Nasal cavity respiratory epithelium epithelial cell of viscerocranial mucosa (primary cell): ENCODE data around the gene PRR20B. TPM values are rescaled to one million over a fixed set of nuclear protein-coding genes. Genes with fewer than 3 reads are reported as not detected.

ENCODE experiments used
- total RNA-seq: library from RNA; depleted of rRNA; stranded (reverse); fragments of >200 nt; gene quantifications from 2 replicates; pipeline ENCODE4 v1.2.3, GENCODE V29; 2014

PRR20B gene
- total RNA-seq: not detected in 2 replicates

GRCh38 chr13:57147188-57147587 lies at the start of gene PRR20B:
Gene PRR20B (plus strand): TSS chr13:57147488. CDS start chr13:57147875, 387 bp downstream.

GRCh38 chr13:57140235-57140968 lies 6.9 kb upstream of the PRR20B start, which contains the start of gene PRR20A:
Gene PRR20A (plus strand): TSS chr13:57140918. CDS start chr13:57141305, 387 bp downstream.

GRCh38 chr13:57153761-57154160 lies 6.5 kb downstream of the PRR20B start, which contains the start of gene PRR20C:
Gene PRR20C (plus strand): TSS chr13:57154061. CDS start chr13:57154448, 387 bp downstream.

GRCh38 chr13:57160332-57160731 lies 13.0 kb downstream of the PRR20B start, which contains the start of gene PRR20D:
Gene PRR20D (plus strand): TSS chr13:57160632. CDS start chr13:57161019, 387 bp downstream.

GRCh38 chr13:57166897-57167296 lies 19.6 kb downstream of the PRR20B start, which contains the start of gene PRR20E:
Gene PRR20E (plus strand): TSS chr13:57167197. CDS start chr13:57167584, 387 bp downstream.

Other genes starting within 250 kb of the PRR20B start
- gene PRR20A, start 6.6 kb upstream of the PRR20B start, total RNA-seq: not detected in 2 replicates
- not detected in 2 replicates for gene PRR20C, start 6.6 kb downstream of the PRR20B start, total RNA-seq
- not detected in 2 replicates for gene PRR20D, start 13.1 kb downstream of the PRR20B start, total RNA-seq
- gene PRR20E, start 19.7 kb downstream of the PRR20B start, total RNA-seq: not detected in 2 replicates